Type B pancreatic cell (in vitro differentiated cells): ENCODE measurements around the gene NFIX. TPM values are rescaled to one million over a fixed set of nuclear protein-coding genes. Genes with fewer than 3 reads are reported as not detected.
"Not testable (repeated sequence)": the region's sequence is repeated elsewhere in the genome, so short reads cannot be mapped to it uniquely, and the experiment has no call there.

Experiments
- DNase-seq: peaks from one replicate; pipeline ENCODE4 v3.0.0; 2021; ENCODE audit warnings: mixed read lengths; ENCODE audit not compliant: unreplicated experiment; ENCODE audit errors: extremely low spot score
- H3K27ac Mint-ChIP-seq: 2 replicates; pipeline ENCODE4 v1.8.0; 2021; ENCODE audit warnings: mild to moderate bottlenecking, mixed read lengths
- H3K27me3 Mint-ChIP-seq: 2 replicates; pipeline ENCODE4 v1.8.0; 2021; ENCODE audit warnings: mixed read lengths
- H3K36me3 Mint-ChIP-seq: 2 replicates; pipeline ENCODE4 v1.8.0; 2021; ENCODE audit warnings: mixed read lengths
- H3K4me1 Mint-ChIP-seq: one replicate; pipeline ENCODE4 v1.8.0; 2021; ENCODE audit warnings: mixed read lengths; ENCODE audit not compliant: unreplicated experiment
- H3K4me3 Mint-ChIP-seq: 2 replicates; pipeline ENCODE4 v1.8.0; 2021; ENCODE audit warnings: mild to moderate bottlenecking, mixed read lengths
- H3K9me3 Mint-ChIP-seq: 2 replicates; pipeline ENCODE4 v1.8.0; 2021; ENCODE audit warnings: mixed read lengths
- CTCF ChIP-seq: fragments of 200-600 bp; sonication (generic); conservative IDR thresholded peaks from 2 replicates; pipeline ENCODE4 v1.5.0; 2021; ENCODE audit warnings: antibody characterized with exemption, mild to moderate bottlenecking
- total RNA-seq: library from RNA; stranded (reverse); gene quantifications from 2 replicates; pipeline ENCODE4 v1.2.1, GENCODE V29; 2021; ENCODE audit warnings: low replicate concordance

NFIX gene
- total RNA-seq, 1 donor from 2014 or later, result 12.4 TPM

GRCh38 chr19:12975221-12975741 is 20.0 kb upstream of the NFIX start:
- no peak for DNase-seq
- Mint-ChIP-seq H3K4me3 (no peak overlapping the region), H3K36me3 (no peaks in the 10 kb centered on the region), H3K4me1 (peaks cover 6% of the 10 kb centered on the region), H3K27ac (no peak overlapping the region), H3K9me3 (no peaks in the 10 kb centered on the region), H3K27me3 (peaks cover 27% of the 10 kb centered on the region)
- TF ChIP-seq CTCF, result no peak

GRCh38 chr19:12976109-12976508 is 19.2 kb upstream of the NFIX start:
- not testable (repeated sequence) for H3K9me3 Mint-ChIP-seq, H3K4me1 Mint-ChIP-seq, DNase-seq, H3K4me3 Mint-ChIP-seq, H3K27ac Mint-ChIP-seq, H3K36me3 Mint-ChIP-seq
- H3K27me3 Mint-ChIP-seq, result peaks cover 25% of the 10 kb centered on the region

GRCh38 chr19:12979974-12980373 is 15.3 kb upstream of the NFIX start:
- Mint-ChIP-seq H3K27ac (no peak overlapping the region), H3K4me1 (peaks cover 8% of the 10 kb centered on the region), H3K27me3 (peaks cover 25% of the 10 kb centered on the region), H3K4me3 (no peak overlapping the region), H3K36me3 (no peaks in the 10 kb centered on the region), H3K9me3 (no peaks in the 10 kb centered on the region)
- TF ChIP-seq CTCF, result no peak
- no peak for DNase-seq

- H3K4me1 Mint-ChIP-seq, result peaks cover 16% of the 10 kb centered on the region
- H3K27me3 Mint-ChIP-seq, result peaks cover 47% of the 10 kb centered on the region
- no peak overlapping the region for H3K4me3 Mint-ChIP-seq
- no peaks in the 10 kb centered on the region for H3K9me3 Mint-ChIP-seq
- DNase-seq, result no peak
- no peak for TF ChIP-seq CTCF
- no peaks in the 10 kb centered on the region for H3K36me3 Mint-ChIP-seq
- no peak overlapping the region for H3K27ac Mint-ChIP-seq
These were observed 12.6 kb upstream of the NFIX start for GRCh38 chr19:12982648-12983047.

- Mint-ChIP-seq H3K4me1 (peaks cover 11% of the 10 kb centered on the region), H3K9me3 (no peaks in the 10 kb centered on the region), H3K36me3 (no peaks in the 10 kb centered on the region), H3K4me3 (no peak overlapping the region), H3K27ac (no peak overlapping the region), H3K27me3 (peaks cover 44% of the 10 kb centered on the region)
- no peak for TF ChIP-seq CTCF
- no peak for DNase-seq
These were observed 12.2 kb upstream of the NFIX start for GRCh38 chr19:12983091-12983490.

- H3K4me3 Mint-ChIP-seq, result no peak overlapping the region
These were observed 11.6 kb upstream of the NFIX start for GRCh38 chr19:12983542-12984142.

More at GRCh38 chr19:12983542-12984142, 11.6 kb upstream of the NFIX start:
- DNase-seq, result peak; percentile 88
- Mint-ChIP-seq H3K27ac (no peak overlapping the region), H3K36me3 (no peaks in the 10 kb centered on the region), H3K27me3 (peaks cover 42% of the 10 kb centered on the region), H3K9me3 (no peaks in the 10 kb centered on the region), H3K4me1 (peaks cover 11% of the 10 kb centered on the region)
- peak; percentile 95 for TF ChIP-seq CTCF
